HG03135 (cell line): Measurements from ENCODE around the gene RBBP8NL.

Source experiments
- ATAC-seq: cut with Tn5 transposase; IDR thresholded peaks from one replicate; pipeline ENCODE4 v1.9.1; 2021; ENCODE audit warnings: mild to moderate bottlenecking, moderate library complexity; ENCODE audit not compliant: unreplicated experiment

RBBP8NL gene, protein sequence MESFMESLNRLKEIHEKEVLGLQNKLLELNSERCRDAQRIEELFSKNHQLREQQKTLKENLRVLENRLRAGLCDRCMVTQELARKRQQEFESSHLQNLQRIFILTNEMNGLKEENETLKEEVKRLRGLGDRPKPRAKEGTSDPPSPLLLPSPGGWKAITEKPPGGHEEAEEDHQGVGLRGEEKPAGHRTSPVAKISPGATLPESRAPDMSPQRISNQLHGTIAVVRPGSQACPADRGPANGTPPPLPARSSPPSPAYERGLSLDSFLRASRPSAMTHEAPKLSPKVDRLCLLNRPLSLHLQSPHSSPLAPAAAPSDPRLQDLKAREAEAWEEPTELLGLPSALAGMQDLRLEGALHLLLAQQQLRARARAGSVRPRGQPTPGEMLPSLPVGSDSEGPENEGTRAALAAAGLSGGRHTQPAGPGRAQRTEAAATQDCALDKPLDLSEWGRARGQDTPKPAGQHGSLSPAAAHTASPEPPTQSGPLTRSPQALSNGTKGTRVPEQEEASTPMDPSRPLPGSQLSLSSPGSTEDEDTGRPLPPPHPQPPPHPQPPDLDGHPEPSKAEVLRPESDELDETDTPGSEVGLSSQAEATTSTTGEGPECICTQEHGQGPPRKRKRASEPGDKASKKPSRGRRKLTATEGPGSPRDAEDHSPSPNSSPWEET

DNA sequence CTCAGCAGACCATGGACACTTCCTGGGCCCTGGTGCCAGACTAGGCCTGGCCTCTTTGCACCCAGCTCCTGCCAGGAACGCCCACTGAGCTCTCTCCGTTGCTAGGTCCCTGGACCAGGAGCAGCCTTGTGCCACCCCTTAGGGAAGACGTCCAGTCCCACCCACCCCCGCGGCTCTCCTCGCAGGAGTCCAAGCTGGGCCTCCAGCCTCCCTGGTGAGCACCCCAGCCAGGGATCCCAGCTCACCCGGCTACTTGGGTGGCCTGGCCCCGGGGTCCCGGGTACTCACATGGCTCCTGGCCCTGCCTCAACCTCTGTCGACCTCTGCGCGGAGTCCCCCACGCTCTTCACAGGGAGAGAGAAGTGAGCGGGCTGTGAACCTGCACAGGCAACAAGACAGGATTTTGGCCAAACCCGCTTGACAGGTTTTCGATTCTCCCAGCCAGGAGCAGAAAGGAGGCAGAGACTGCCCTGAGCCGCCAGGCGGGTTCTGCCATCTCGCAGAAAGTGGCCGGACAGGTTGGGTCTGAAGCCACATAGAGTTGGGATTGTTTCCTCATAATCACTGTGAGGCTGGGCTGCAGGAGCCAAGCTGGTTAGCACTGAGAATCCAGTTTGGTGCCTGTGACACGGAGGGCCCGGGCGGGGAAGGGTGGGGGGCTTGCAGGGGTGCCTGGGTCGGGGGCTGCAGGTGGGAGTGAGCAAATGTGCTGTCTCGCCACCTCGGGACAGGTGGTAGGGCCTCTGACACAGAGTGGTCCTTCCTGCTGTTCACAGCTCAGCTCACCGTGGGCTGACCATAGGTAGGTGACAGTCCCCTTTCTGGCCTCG lies at the start of gene RBBP8NL:
RBBP8NL (minus strand) TSS at position 368 of the 830 bp plus-strand sequence. CDS start 7,892 bp downstream, outside the sequence.
- no peak for ATAC-seq

DNA sequence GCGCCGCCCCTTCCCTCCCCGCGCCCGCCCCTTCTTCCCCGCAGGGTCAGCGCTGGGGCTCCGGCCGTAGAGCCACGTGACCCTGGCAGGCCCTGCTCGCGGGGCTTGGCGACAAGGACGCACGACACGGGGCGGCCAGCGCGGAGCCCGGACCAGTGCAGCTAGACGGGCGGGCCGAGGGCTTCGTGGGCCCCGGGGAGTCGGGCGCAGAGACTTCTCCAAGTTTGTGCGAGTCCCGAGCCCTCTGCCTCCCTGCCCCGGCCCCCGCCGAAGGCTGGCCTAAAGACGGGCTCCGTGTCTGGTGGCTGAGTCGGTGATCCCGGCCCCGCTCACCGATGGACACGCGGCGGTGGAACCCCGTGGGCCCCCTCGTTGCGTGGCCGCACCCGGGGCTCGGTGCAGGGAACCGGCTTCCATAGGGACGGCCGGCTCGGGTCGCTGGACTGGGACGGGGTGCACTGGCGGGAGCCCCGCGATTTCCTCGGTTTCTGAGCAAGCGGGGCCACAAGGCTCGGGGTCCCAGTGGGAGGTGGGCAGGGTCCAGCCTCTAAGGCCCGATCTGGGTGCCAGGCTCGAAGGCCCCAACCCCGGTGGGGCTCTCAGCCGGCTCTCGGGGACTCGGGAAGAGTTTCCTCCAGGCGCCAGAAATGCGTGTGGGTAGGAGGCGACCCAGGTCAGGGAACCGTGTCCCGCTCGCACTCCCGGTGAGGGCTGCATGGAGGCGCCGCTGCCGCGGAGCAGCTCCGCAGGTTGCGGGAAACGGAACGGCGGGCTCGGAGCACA lies 48.9 kb upstream of the RBBP8NL start:
- ATAC-seq: no peak

- ATAC-seq: no peak
These were observed 48.4 kb upstream of the RBBP8NL start, which contains the start of gene GATA5 for GRCh38 chr20:62475772-62476055. Gene GATA5 (minus strand): TSS chr20:62475995. CDS start chr20:62475521, 474 bp downstream.

DNA sequence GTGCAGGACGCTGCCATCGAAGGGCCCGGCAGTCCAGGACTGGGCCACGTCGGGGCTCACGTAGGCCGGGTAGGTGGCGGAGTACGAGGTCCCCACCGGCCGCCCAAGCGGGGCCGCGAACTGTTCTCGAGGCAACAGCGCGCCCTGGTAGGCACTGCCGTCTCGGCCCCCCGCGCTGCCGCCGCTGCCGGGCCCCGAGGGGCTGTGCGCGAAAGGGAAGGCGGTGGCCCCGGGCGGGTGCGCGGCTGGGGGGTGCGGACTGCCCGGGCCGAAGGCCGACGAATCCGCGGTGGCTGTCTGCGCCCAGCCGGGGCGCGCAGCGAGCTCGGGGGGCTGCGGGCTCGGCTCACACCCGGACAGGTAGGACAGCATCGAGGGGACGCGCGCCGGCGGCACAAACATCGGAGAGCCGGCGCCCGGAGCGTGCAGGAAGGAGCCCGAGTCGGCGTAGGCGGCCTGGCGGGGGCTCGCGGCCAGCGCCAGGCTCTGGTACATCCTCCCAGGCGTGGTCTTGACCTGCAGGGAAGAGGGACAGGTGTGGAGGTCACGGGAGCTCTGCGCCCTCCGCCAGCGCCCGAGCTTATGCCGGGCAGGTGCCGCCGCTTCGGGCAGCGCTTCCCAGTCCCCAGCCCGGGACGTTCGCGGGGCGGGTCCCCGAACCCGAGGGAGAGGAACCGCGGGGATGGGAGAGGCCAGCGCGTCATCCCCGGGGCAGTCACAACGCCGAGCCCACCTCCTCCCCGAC lies 47.9 kb upstream of the RBBP8NL start:
- ATAC-seq: no peak

- no peak for ATAC-seq
These were observed 47.3 kb upstream of the RBBP8NL start for GRCh38 chr20:62474604-62475026.

DNA sequence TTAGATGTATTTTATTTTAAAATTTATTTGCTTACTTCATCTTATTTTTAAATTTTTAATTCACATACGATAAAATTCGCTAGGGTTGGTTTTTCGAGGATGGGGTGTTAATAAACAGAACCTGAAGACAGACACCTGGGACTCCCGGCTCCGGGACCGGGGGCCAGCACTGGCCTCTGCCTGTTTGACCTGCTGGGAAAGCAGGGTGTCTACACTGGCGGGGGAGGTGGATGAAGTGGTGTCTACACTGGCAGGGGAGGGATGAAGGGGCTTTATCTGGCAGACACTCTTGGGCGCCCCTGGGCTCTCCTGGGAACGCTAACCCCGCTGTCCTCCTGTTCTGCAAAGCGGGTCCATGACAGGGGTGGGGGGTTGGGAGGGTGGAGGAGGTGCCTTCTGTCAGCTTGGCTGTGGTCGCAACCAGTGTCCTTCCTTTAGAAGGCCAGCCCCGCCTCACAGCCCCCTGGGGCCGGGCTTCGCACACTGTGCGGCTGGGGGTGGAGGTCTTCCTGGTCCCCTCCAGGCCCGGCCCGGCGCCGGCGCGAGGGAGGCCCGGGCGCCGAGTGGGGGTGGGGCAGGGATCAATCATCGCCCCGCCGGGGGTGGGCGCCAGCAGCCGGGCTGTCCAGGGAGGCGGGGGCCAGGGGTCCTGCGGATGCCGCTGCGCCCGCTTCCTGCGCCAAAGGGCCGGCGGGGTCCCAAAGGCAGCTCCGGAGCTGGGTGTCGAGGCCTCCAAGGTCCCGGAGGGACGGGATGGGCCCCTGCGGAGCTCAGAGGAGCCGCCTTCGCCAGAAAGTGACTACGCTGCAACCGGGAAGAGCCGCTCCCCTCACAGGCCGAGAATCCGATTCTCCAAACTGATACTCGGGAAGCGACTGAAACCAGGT lies 46.6 kb upstream of the RBBP8NL start:
- no peak for ATAC-seq

- ATAC-seq: no peak
These were observed 45.7 kb upstream of the RBBP8NL start for GRCh38 chr20:62472941-62473585.

GRCh38 chr20:62472138-62472940 lies 45.0 kb upstream of the RBBP8NL start:
- no peak for ATAC-seq

DNA sequence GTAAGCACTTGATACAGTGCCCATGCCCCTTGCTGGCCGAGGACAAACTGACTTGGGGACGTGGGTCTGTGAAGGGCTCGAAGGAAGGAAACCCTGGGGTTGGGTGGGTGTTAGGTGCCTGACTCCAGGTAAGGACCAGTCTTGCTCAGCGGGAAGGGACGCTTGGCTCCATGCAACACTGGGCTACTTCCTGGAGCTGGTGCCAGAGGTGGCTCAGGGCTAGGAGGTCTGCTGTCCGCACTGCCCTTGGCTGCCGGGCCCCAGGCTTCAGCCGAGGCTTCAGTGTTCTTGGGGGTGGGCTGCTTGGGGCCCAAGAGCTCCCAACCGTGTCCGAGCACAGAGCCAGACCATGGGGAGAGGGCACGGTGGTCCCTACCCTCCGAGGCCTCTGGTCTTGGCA lies 43.1 kb upstream of the RBBP8NL start:
- no peak for ATAC-seq

- no peak for ATAC-seq
These were observed 42.7 kb upstream of the RBBP8NL start for GRCh38 chr20:62470001-62470400.

DNA sequence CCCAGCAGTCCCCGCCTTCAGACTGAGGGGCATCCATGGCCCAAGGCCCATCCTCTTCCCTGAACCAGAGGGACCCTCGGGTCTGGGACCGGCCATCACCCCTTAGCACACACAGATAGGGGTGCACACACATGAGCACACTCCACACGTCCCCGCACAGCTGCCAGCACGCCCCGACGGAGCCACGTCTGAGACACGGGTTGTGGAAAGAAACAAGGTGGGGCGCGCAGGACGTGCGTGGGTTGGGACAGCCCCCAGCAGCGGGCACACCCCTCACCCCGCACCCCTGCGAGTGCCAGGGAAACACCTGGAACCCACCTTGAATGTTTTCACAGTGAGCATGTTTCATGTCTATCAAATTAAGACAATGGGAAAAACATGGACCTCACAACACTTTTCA lies 42.0 kb upstream of the RBBP8NL start:
- no peak for ATAC-seq

DNA sequence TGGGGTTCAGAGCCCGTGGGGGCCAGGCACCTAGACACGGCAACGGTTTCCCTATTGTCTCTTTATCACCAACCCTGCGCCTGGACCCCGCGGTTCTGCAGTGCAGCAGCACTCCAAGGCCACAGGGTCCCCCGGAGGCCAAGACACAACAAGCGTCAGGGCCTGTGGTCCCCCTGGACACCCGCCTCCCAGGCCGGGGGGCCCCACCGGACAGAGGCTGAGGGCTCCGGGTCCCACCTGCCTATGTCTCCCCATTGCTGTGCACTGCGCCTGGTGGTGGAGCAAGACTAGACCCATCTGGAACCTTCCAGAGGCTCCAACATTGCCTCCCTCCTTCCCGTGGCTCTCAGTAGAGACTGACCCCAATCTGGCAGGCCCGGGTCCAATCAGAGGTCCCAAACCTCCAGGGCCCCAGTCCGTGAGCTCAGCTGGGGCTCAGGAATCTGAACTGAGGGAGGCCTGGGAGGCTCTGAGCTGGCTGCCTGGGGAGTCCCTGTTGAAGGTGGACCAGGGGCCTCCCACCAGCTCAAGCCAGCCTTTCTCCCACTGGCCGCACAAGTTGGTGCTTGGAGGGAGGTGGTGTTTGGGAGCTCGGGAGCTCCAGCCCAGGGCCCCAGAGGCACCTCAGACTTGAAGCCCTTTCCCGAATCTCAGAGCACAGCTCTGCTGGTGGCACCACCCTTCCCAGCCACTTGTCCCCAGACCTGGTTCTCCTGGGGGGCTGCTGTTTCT lies 39.6 kb upstream of the RBBP8NL start:
- no peak for ATAC-seq

DNA sequence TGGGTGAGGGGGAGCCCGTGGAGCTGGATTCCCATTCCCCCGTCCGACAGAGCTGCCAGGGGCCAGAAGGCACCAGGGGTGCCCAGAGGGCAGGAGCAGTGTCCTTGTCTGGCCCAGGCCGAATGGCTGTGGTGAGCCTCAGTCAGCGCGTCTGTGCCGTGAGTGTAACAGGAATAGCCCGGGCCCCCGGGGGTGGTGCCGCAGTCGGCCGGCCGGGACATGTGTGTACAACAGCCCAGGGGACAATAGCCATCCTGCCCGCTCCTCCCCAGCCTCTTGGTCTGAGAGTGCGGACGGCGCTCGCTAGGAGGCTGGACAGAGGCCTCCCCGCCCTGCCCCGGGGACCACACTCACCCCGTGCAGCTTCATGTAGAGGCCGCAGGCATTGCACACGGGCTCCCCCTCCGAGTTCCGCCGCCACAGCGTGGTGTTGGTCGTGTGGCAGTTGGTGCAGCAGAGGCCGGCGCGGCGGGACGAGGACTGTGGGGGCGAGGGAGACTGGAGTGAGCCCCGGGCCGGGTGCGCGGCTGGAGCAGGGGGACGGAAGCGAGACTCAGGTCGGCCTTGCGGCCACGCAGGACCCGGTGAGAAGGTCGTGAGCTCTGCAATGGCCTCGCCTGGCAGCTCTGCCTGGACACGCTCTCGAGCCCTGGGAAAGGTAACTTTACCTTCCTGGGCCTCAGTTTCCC lies 38.9 kb upstream of the RBBP8NL start:
- no peak for ATAC-seq

- ATAC-seq: no peak
These were observed 37.7 kb upstream of the RBBP8NL start for GRCh38 chr20:62464990-62465389.

DNA sequence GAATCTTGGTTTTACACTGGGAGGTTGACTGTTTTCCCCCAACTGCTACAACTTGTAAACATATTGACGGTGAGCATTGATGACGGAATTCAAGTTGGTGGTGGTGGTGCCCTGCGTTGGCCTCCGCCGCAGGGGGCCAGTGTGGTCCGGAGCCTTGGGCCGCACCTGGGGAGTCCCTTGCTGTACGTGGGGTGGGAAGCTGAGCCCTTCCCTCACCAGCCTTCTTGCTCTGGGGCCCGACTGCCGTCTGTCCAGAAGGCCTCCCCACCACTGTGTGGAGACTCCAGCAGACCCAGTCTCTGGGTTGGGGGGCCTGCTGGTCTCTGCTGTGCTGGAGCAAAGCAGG lies 37.1 kb upstream of the RBBP8NL start:
- ATAC-seq: no peak

DNA sequence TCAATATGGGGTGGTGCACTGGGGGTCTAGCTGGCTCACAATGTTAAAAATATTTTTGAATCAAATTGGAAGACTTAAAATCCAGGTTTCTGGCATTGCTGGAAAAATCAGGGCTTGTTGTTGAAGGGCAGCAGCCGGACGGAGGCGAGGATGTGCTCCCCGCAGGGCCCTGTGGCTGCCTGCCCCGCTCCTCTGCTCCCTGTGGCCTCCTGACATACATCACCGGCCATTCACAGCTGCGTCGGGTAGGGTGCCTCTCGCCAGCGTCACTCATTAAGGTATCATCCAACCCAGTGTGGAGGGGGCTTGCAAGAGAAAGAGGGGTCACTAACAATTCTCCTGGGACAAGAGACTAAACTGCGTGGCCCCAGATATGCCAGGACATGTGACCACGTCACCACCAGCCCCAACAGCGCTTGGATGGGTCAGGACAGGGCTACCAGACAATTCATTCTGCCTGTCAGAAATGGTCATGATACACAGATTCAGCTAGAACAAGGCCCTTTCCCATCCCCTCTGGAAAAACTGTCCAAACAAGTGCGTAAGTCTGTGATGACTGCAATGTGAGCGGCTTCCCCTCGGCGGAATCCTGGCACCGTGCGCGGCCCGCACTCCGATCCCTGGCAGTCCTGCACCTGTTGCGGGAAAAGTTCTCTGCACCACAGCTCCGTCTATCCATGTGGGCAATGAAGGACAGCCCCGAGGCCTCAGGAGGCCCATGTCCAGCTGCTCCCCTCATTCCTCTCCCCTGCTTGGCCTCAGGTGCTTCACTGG lies 36.5 kb upstream of the RBBP8NL start:
- no peak for ATAC-seq
